ENCODE data around the gene MAGOHB.
"Not testable (repeated sequence)": the region's sequence is repeated elsewhere in the genome, so short reads cannot be mapped to it uniquely, and the experiment has no call there.

MAGOHB gene

GRCh38 chr12:10611258-10611657 lies 2.2 kb downstream of the MAGOHB start:
- DNase-seq: not testable (repeated sequence)

- no peak for DNase-seq
Observed at GRCh38 chr12:10610188-10610587, 3.2 kb downstream of the MAGOHB start.

GRCh38 chr12:10607885-10608458 lies 5.4 kb downstream of the MAGOHB start:
- DNase-seq: no peak

- DNase-seq: no peak
Observed at GRCh38 chr12:10601860-10602259, 11.5 kb downstream of the MAGOHB start.

GRCh38 chr12:10600988-10601387 lies 12.4 kb downstream of the MAGOHB start:
- no peak for DNase-seq

- DNase-seq: no peak
Observed at GRCh38 chr12:10595881-10596280, 17.5 kb downstream of the MAGOHB start.

GRCh38 chr12:10590966-10591365 lies 22.4 kb downstream of the MAGOHB start:
- DNase-seq: no peak

GRCh38 chr12:10584415-10584814 lies 29.0 kb downstream of the MAGOHB start:
- no peak for DNase-seq

- DNase-seq: no peak
Observed at GRCh38 chr12:10582704-10583103, 30.7 kb downstream of the MAGOHB start.

- DNase-seq: not testable (repeated sequence)
Observed at GRCh38 chr12:10582133-10582532, 31.3 kb downstream of the MAGOHB start.

- DNase-seq: no peak
Observed at GRCh38 chr12:10574307-10574706, 39.1 kb downstream of the MAGOHB start.

GRCh38 chr12:10572021-10572490 lies 41.4 kb downstream of the MAGOHB start:
- DNase-seq: not testable (repeated sequence)

- no peak for DNase-seq
Observed at GRCh38 chr12:10571141-10571540, 42.3 kb downstream of the MAGOHB start.

- no peak for DNase-seq
Observed at GRCh38 chr12:10567813-10568212, 45.6 kb downstream of the MAGOHB start.

GRCh38 chr12:10563966-10564365 lies 49.4 kb downstream of the MAGOHB start:
- DNase-seq: no peak

GRCh38 chr12:10563002-10563401 lies 50.4 kb downstream of the MAGOHB start:
- no peak for DNase-seq

- DNase-seq: peak; percentile 3
Observed at GRCh38 chr12:10562306-10562933, 51.0 kb downstream of the MAGOHB start.

- no peak for DNase-seq
Observed at GRCh38 chr12:10559244-10559643, 54.2 kb downstream of the MAGOHB start.

GRCh38 chr12:10558789-10559188 lies 54.6 kb downstream of the MAGOHB start:
- no peak for DNase-seq

- DNase-seq: no peak
Observed at GRCh38 chr12:10558301-10558700, 55.1 kb downstream of the MAGOHB start.

- DNase-seq: no peak
Observed at GRCh38 chr12:10557766-10558165, 55.6 kb downstream of the MAGOHB start.

GRCh38 chr12:10557329-10557728 lies 56.1 kb downstream of the MAGOHB start:
- DNase-seq: no peak

GRCh38 chr12:10554756-10555481 lies 58.5 kb downstream of the MAGOHB start:
- DNase-seq: no peak

- DNase-seq: no peak
Observed at GRCh38 chr12:10554228-10554755, 59.1 kb downstream of the MAGOHB start.

Measured in DMS79 (cell line).